Measurements from ENCODE around the gene WIF1. TPM values are rescaled to one million over a fixed set of nuclear protein-coding genes. Genes with fewer than 3 reads are reported as not detected.

Gene WIF1
- total RNA-seq, 1 donor from 2014 or later: not detected

DNA sequence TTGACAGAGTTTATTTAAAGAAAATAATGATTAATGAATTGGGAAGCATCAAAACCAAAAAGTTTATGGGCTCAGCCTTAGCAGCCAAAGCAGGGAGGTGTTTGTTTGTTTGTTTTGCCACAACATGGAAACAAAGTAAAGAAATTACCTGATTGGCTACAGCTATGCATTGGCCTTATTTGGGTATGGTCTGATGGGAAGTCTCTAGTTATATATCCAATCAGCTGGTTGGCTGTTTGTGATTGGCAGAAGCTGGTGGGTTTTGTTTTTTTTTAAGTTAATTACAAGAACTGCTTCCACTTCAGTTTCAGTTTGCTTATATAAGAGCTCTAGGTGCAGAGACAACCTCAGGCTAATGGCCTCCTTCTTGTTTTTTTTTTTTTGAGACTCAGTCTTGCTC, 43.7 kb upstream of the WIF1 start:
- no peak for TF ChIP-seq CTCF (IDR thresholded peaks at IDR 0.05; ENCODE audit: partially characterized antibody, unreplicated experiment)
- Mint-ChIP-seq H3K4me3 (ENCODE audit: unreplicated experiment) (no peak overlapping the region), H3K4me1 (ENCODE audit: low read depth, unreplicated experiment) (no peaks in the 10 kb centered on the region), H3K9me3 (ENCODE audit: unreplicated experiment) (no peaks in the 10 kb centered on the region), H3K27me3 (ENCODE audit: unreplicated experiment) (peaks cover 6% of the 10 kb centered on the region), H3K27ac (ENCODE audit: unreplicated experiment) (no peak overlapping the region), H3K36me3 (ENCODE audit: unreplicated experiment) (no peaks in the 10 kb centered on the region)
- no peak for DNase-seq

DNA sequence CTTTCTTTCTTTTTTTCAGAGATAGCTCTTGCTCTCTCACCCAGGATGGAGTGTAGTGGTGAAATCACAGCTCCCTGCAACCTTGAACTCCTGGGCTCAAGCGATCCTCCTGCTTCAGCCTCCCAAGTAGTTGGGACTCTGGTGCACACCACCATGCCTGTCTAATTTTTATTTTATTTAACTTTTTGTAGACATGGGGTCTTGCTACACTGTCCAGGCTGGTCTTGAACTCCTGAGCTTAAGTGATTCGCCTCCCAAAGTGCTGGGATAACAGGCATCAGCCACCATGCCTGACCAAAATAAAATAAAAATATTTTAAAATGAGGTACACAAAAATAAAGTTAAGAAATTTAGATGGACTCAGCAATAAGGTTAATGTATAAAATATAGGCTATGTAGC, 43.1 kb upstream of the WIF1 start:
- no peak overlapping the region for H3K27ac Mint-ChIP-seq (ENCODE audit: unreplicated experiment)
- H3K9me3 Mint-ChIP-seq (ENCODE audit: unreplicated experiment): no peaks in the 10 kb centered on the region
- H3K36me3 Mint-ChIP-seq (ENCODE audit: unreplicated experiment): no peaks in the 10 kb centered on the region
- peaks cover 4% of the 10 kb centered on the region for H3K27me3 Mint-ChIP-seq (ENCODE audit: unreplicated experiment)
- no peak overlapping the region for H3K4me3 Mint-ChIP-seq (ENCODE audit: unreplicated experiment)
- DNase-seq: no peak
- no peaks in the 10 kb centered on the region for H3K4me1 Mint-ChIP-seq (ENCODE audit: low read depth, unreplicated experiment)
- no peak for TF ChIP-seq CTCF (IDR thresholded peaks at IDR 0.05; ENCODE audit: partially characterized antibody, unreplicated experiment)

GRCh38 chr12:65162609-65163008, 41.5 kb upstream of the WIF1 start:
- no peak for DNase-seq
- H3K9me3 Mint-ChIP-seq (ENCODE audit: unreplicated experiment): no peaks in the 10 kb centered on the region
- no peaks in the 10 kb centered on the region for H3K4me1 Mint-ChIP-seq (ENCODE audit: low read depth, unreplicated experiment)
- H3K36me3 Mint-ChIP-seq (ENCODE audit: unreplicated experiment): no peaks in the 10 kb centered on the region
- H3K27me3 Mint-ChIP-seq (ENCODE audit: unreplicated experiment): peaks cover 2% of the 10 kb centered on the region
- no peak for TF ChIP-seq CTCF (IDR thresholded peaks at IDR 0.05; ENCODE audit: partially characterized antibody, unreplicated experiment)
- H3K27ac Mint-ChIP-seq (ENCODE audit: unreplicated experiment): no peak overlapping the region
- H3K4me3 Mint-ChIP-seq (ENCODE audit: unreplicated experiment): no peak overlapping the region

DNA sequence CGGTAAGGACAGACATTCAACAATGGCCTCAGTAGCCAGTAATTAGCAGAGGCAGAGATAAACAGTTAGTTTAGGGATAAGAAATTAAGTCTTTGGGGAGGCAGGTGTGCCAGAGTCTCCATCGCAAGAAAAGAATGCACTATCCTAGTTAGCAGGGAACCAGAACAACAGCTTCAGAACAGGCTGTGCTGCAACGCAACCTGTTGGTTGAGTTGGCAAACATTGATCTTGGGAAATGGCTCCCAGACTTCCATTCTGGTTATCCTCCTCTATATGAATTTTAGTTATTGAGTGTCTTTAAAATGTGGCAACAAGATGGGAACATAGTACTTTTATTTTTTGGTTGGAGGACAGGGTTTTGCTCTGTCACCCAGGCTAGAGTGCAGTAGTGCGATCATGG, 36.0 kb upstream of the WIF1 start:
- no peaks in the 10 kb centered on the region for H3K36me3 Mint-ChIP-seq (ENCODE audit: unreplicated experiment)

DNA sequence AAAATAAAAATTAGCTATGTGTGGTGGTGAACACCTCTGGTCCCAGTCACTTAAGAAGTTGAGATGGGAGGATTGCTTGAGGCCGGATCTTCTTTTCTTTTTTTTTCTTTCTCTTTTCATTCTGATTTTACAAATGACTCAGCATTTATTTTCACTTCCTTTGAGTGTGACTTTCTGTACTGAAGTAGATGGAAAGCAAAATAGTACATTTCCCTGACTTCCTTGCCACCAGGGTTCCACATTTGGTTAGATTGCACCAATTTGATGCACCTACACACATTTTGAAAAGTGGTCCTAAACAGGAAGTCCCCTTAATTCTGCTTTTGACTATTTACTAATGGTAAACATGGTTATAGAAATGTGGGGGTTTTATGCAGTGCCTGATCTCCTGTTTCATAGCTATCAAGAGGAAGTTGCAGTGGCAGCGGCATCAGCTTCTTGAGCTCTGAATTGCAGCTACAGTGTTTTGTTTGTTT, 35.3 kb upstream of the WIF1 start:
- Mint-ChIP-seq H3K4me1 (ENCODE audit: low read depth, unreplicated experiment) (no peaks in the 10 kb centered on the region), H3K9me3 (ENCODE audit: unreplicated experiment) (no peaks in the 10 kb centered on the region), H3K27me3 (ENCODE audit: unreplicated experiment) (peaks cover 4% of the 10 kb centered on the region), H3K4me3 (ENCODE audit: unreplicated experiment) (no peak overlapping the region), H3K36me3 (ENCODE audit: unreplicated experiment) (no peaks in the 10 kb centered on the region), H3K27ac (ENCODE audit: unreplicated experiment) (no peak overlapping the region)
- DNase-seq: no peak
- TF ChIP-seq CTCF (IDR thresholded peaks at IDR 0.05; ENCODE audit: partially characterized antibody, unreplicated experiment): no peak

More for the DNA sequence above, 36.0 kb upstream of the WIF1 start:
- DNase-seq: no peak
- H3K27ac Mint-ChIP-seq (ENCODE audit: unreplicated experiment): no peak overlapping the region
- no peaks in the 10 kb centered on the region for H3K4me1 Mint-ChIP-seq (ENCODE audit: low read depth, unreplicated experiment)
- no peak for TF ChIP-seq CTCF (IDR thresholded peaks at IDR 0.05; ENCODE audit: partially characterized antibody, unreplicated experiment)
- H3K27me3 Mint-ChIP-seq (ENCODE audit: unreplicated experiment): peaks cover 4% of the 10 kb centered on the region
- no peak overlapping the region for H3K4me3 Mint-ChIP-seq (ENCODE audit: unreplicated experiment)
- H3K9me3 Mint-ChIP-seq (ENCODE audit: unreplicated experiment): no peaks in the 10 kb centered on the region

All from glutamatergic neuron (in vitro differentiated cells).